Measurements from ENCODE around the gene EP300.
"Not testable (repeated sequence)": the region's sequence is repeated elsewhere in the genome, so short reads cannot be mapped to it uniquely, and the experiment has no call there.

Gene EP300

GRCh38 chr22:41092023-41092817, at the start of gene EP300:
TSS of gene EP300 (plus strand) at chr22:41092592. CDS start at chr22:41093005, 413 bp downstream.
- DNase-seq (ENCODE audit: low spot score): peak; percentile 63

DNA sequence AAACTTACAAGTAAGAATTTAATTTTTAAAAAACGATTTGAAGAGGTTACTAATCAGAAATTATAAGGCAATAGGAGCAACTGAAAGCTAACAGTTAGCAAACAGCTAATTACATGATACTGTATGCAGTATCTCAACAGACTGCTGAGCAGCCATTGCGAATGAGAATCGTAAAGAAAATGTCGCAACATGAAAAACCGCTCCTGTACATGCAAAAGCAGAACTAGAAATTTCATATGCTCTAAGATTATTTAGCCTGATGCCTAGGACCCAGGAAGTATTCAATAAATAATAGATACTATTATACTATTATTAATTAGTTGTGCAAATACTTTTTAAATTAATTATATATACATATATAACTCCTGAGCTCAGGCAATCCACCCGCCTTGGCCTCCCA, 48.7 kb upstream of the EP300 start:
- no peak for DNase-seq (ENCODE audit: low spot score)

DNA sequence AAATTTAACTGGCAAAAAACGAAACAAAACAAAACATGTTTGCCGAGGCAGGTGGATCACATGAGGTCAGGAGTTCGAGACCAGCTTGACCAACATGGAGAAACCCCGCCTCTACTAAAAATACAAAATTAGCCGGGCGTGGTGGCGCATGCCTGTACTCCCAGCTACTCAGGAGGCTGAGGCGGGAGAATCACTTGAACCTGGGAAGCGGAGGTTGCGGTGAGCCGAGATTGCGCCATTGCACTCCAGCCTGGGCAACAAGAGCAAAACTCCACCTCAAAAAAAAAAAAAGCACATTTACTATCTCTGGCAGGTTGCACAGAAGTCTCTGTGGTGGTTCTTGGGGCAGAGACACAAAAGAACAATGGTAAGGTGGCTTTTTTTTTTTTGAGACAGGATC, 46.8 kb upstream of the EP300 start:
- DNase-seq (ENCODE audit: low spot score): not testable (repeated sequence)

- DNase-seq (ENCODE audit: low spot score): no peak
These were observed 44.6 kb upstream of the EP300 start for GRCh38 chr22:41047801-41048211.

GRCh38 chr22:41048345-41048744, 44.0 kb upstream of the EP300 start:
- not testable (repeated sequence) for DNase-seq (ENCODE audit: low spot score)

DNA sequence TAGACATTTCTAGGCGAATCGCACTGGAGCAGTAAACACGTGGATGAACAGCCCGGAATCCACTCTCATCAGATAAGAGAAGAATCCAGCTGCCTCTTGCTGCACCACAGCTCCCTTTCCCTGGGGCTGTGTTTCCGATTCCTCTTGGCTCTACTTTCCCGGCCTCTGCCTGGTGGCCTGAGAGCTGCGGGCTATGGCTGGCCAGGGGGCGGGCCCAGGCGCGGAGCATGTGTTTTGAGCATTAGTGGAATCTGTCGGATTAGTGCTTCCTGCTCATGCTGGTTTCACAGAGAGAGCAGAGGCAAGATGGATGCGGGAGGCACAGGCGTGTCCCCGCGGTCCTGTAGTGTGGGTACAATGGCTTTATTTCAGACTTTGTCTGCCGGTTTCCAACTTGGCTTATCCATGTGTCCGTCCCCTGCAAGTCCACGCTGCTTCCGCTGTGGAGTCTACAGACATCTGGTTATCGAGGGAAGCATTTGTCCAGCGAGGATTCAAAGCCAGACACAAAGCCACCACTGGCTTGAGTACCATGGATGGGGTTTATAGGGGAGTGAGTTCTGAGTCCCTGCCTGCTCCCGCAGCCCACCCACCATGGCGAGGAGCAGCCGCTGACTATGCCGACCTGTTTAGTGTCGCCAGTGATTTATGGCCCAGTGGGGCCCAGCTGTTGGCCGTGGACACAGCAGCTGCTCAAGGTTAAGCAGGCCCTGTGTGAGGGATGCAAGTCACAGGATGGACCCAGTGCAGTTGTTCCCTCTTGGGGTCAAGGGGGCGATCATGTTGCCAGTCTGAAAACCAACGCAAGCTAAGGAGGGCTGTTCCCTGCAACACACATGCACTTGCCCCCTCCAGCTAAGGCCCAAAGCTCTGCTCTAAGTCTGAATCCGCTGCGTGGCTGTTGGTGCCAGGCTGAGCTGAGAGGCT, 43.3 kb upstream of the EP300 start:
- DNase-seq (ENCODE audit: low spot score): peak; percentile 47

GRCh38 chr22:41049795-41050194, 42.6 kb upstream of the EP300 start:
- not testable (repeated sequence) for DNase-seq (ENCODE audit: low spot score)

GRCh38 chr22:41050883-41051282, 41.5 kb upstream of the EP300 start:
- no peak for DNase-seq (ENCODE audit: low spot score)

DNA sequence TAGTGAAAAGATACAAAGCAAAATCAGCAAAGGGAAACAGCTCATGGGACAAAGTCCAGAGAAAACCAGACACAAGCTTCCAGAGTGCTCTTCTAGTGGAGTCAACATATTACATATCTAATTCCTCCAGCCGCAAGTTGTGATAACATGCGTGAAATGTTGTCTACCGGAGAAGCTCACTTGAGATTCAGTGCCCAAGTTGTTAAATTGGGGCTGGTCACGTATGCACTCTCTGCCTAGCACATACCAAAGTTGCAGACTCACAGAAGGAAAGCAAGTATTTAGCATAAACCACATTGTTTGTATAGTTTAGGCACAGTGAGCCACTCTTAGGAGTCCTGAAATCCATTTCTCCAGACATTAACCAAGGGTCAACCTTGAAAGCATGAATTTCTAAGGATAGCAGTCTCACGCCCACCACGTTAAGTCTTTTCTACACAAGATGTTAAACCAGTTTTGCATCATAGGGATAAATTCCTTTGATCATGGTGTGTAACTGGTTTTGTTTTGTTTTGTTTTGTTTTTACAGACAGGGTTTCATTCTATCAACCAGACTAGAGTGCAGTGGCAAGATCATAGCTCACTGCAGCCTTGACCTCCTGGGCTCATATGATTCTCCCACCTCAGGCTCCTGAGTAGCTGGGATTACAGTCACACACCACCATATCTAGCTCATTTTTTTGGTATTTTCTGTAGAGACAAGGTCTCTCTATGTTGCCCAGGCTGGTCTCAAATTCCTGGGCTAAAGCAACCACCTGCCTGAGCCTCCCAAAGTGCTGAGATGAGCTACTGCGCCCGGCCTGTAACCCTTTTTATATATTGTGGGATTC, 39.5 kb upstream of the EP300 start:
- peak; percentile 54 for DNase-seq (ENCODE audit: low spot score)

DNA sequence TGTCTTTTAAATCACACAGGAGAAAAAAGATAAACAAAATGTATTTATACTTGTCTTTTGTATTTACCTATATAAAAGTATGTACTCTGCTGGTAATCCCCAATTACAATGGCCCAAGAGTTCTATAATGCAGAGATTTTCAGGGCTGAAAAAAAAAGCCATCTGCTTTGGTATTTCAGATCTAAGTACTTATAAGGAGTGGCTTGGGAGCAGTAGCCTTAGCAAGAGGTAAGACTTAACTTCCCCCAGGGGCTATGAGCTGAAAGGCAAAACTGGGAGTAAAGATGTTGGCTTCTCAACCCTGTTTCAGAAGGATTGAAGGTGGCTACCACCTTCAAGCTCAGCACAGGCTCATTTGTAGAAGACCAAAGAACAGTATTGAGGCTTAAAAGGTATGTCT, 35.3 kb upstream of the EP300 start:
- no peak for DNase-seq (ENCODE audit: low spot score)

DNA sequence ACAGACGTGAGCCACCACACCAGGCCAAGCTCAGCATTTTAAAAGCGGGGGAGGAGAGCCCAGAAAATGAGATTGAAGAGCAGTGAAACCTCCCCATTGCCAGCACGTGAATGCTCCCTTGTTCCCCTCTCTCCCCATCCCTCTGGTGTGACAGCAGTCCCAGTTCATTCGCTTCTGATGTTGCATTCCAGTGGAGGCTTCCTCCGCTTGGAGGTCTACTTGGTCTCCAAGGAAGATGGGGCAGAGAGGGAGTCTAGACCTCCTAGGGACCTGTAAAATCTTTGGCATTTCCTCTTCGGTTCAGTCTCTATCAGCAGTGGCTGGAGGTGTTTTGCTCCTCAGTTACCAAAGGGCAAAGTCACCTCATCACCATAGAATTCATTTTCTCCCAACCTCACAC, 30.2 kb upstream of the EP300 start:
- no peak for DNase-seq (ENCODE audit: low spot score)

GRCh38 chr22:41064326-41064725, 28.1 kb upstream of the EP300 start:
- not testable (repeated sequence) for DNase-seq (ENCODE audit: low spot score)

GRCh38 chr22:41066341-41066740, 26.1 kb upstream of the EP300 start:
- not testable (repeated sequence) for DNase-seq (ENCODE audit: low spot score)

DNA sequence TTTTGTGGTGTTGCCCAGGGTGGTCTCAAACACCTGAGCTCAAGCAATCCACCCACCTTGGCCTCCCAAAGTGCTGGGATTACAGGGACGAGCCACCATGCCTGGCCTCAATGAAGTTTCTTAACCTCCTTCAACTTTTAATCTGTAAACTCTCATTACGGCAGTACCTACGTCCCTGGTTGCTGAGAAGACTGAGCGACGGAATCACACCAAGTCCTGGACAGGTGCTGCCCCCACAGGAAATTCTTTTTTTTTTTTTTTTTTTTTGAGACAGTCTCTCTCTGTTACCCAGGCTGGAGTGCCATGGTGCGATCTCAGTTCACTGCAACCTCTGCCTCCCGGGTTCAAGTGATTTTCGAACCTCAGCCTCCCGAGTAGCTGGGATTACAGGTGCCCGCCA, 24.4 kb upstream of the EP300 start:
- DNase-seq (ENCODE audit: low spot score): not testable (repeated sequence)

- no peak for DNase-seq (ENCODE audit: low spot score)
These were observed 21.6 kb upstream of the EP300 start for GRCh38 chr22:41070665-41071331.

DNA sequence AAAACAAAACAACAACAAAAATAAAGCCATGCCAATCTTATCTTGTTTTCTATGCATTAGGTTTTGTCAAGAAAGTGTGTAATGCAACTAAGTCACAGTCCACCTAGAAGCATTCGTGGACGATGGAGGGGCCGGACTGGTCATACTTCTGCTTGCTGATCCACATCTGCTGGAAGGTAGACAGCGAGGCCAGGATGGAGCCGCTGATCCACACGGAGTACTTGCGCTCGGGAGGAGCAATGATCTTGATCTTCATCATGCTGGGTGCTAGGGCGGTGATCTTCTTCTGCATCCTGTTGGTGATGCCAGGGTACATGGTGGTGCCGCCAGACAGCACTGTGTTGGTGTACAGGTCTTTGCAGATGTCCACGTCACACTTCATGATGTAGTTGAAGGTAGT, 18.3 kb upstream of the EP300 start:
- no peak for DNase-seq (ENCODE audit: low spot score)

DNA sequence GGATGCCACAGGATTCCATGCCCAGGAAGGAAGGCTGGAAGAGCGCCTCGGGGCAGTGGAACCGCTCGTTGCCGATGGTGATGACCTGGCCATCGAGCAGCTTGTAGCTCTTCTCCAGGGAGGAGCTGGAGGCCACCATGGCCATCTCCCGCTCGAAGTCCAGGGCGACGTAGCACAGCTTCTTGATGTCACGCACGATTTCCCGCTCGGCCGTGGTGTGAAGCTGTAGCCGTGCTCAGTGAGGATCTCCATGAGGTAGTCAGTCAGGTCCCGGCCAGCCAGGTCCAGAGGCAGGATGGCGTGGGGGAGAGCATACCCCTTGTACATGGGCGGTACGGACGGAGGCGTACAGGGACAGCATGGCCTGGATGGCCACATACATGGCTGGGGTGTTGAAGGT, 17.9 kb upstream of the EP300 start:
- DNase-seq (ENCODE audit: low spot score): no peak

DNA sequence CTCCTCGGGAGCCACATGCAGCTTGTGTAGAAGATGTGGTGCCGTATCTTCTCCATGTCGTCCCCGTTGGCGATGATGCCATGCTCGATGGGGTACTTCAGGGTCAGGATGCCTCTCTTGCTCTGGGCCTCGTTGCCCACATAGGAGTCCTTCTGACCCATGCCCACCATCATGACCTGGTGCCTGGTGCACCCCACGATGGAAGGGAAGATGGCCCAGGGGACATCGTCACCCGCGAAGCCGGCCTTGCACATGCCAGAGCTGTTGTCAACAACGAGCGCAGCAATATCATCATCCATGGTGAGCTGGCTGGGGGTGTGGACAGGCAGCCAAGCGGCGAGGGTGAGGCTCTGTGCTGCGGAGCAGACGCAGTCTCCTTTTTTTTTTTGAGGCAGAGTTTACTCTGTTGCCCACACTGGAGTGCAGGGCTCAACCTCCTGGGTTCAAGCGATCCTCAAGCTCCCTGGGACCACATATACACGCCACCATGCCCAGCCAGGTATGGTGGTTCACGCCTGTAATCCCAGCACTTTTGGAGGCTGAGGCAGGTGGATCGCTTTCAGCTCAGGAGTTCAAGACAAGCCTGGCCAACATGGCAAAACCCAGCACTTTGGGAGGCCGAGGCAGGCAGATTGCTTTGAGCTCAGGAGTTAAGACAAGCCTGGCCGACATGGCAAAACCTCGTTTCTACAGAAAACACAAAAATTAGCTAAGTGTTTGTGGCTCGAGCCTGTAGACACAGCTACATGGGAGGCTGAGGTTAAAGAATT, 17.3 kb upstream of the EP300 start:
- DNase-seq (ENCODE audit: low spot score): no peak

- no peak for DNase-seq (ENCODE audit: low spot score)
These were observed 16.4 kb upstream of the EP300 start for GRCh38 chr22:41075946-41076345.

GRCh38 chr22:41076857-41077256, 15.5 kb upstream of the EP300 start:
- no peak for DNase-seq (ENCODE audit: low spot score)

DNA sequence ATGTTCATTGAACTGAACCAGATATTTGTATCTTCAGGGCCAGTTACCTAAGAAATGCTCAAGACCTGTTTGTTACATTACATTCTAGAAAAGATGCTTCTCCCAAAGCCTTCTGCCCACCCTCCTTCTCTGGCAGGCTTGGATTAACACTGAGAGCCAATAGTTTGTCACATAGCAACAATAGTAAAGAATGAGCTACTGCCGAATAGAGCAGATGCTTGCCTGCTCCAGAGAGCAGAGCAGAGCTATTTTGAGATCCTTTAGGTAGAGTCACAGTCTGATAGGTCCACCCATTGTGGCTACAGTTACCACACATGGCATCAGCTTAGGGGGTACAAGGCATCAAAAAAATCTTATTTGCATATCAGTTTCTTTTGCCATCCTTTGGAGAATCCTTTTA, 13.5 kb upstream of the EP300 start:
- no peak for DNase-seq (ENCODE audit: low spot score)

All from SW480 (cell line).